HUDEP-2 (cell line): ENCODE measurements around the gene DLX3.

Experiments
- DNase-seq, 76 experiments: peaks; one replicate each; lab custom pipeline; 2025; ENCODE audit not compliant: unreplicated experiment in 76 of 76; lab: John Stamatoyannopoulos, UW

Gene DLX3

DNA sequence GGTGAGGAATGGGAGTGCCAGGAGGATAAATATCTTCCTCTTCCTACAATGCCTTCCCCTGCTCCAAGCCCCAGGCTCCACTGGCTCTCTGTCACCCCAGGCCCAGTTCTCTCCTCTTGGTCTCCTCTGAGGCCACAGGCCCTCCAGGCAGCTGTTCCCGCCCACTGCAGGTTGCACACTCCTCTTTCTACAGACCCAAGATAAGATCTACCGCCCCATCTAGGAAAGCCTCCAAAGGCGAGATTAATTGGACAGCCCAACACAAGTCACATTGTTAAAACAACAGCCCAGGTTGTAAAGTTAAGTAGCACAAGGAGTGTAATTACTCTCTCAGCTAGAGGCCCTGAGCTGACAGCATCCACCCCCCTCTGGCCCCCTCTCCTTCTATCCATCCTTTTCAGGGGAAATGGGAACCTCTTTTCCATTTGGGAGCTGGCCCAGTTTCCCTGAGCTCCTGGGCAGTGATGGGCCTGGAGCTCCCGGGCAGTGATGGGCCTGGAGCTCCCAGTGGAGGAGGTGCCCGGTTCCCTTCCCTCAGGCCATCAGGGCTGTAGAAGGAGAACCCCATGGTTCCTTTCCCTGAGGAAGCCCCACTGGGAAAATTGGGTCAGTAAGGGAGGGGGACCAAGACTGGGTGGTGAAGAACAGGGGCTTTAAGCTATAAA lies 18.7 kb downstream of the DLX3 start:
- no peak for DNase-seq

DNA sequence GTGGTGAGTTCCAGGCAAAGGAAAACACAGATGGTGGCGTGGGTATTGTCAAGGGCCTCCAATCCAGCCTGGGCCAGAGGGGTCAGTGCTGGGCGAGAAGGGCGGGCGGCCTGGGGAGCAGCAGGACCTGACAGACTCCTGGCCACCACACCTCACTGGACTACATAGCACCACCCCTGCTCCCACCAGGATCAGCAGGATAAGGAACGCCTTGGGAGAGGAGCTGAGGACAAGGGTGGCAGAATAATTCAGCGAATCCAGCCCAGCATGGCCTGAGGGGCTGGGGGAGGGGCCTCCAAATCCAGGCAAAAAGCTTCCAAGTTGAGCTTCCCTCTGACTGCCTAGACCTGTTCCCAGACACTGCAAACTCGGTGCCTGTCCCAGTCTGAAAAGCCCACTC lies 19.5 kb downstream of the DLX3 start:
- DNase-seq = no peak

GRCh38 chr17:49973271-49973615 lies 21.8 kb downstream of the DLX3 start:
- DNase-seq = no peak

DNA sequence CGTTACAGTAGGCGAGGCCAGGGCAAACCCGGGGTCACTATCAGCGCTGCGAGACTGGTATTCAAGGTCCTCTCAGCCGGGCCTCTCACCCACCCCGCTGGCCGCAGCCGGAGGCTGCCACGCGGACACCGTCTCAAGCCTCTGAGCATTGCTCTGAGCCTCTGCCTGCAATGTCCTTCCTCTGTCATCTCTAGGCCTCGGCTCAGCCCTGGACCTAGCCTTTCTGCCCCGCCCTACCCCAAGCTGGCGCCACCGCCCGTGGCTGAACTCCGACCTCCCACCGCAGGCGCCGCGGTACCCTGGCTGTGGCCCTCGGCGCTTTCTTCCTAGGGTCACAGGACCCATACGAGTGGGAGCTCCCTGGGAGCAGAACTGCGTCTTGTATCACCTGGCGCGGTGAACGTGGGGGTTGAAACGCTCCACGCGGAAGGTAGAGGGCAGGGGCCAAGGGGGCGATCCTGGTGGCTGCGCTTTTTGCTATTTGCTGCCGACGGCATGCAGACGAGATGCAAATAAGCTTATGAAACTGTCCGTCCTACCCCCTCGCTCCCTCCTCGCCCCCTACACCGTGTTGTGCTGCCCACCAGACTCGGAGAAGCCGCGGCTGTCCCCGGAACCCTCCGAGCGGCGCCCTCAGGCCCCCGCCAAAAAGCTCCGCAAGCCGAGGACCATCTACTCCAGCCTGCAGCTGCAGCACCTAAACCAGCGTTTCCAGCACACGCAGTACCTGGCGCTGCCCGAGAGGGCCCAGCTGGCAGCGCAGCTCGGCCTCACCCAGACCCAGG lies 22.3 kb downstream of the DLX3 start:
- DNase-seq = no peak

- DNase-seq = peak in 3 of 76 experiments; percentile 12 to 43 (median 24)
Observed at GRCh38 chr17:49971848-49972485, 23.1 kb downstream of the DLX3 start.

DNA sequence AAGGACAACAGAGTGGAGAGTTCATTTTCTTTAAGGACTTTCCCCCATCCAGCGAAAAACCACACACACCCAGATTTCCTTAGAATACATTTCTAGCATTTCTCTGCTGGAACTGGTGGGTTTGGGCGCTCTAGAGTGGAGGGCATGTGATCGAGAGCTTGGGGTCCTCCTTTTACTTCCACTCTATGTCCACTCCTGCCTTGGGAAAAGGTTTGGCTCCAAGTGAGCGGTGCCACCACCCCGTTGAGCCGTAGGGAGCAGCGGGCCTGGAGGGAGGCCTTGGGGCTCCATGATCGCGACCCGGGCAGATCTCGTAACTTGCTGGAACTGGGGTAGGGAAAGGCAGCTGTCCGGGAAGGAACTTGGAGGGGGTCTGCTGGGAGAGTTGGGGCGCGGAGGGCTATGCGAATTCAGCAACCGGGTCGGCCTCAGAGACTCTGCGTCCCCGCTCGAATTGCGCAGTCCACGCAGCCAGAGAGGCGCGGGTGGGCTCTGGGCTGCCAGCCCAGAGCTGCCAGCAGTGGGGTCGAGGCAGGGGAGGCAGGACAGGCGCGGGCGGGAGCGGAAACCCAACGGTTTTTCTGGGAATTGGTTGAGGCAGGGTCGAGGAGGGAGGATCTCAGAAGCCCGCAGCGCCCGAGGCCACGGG lies 23.7 kb downstream of the DLX3 start:
- DNase-seq = no peak

- no peak for DNase-seq
Observed at GRCh38 chr17:49970498-49970897, 24.5 kb downstream of the DLX3 start.

GRCh38 chr17:49969795-49970389 lies 25.1 kb downstream of the DLX3 start:
- no peak for DNase-seq

DNA sequence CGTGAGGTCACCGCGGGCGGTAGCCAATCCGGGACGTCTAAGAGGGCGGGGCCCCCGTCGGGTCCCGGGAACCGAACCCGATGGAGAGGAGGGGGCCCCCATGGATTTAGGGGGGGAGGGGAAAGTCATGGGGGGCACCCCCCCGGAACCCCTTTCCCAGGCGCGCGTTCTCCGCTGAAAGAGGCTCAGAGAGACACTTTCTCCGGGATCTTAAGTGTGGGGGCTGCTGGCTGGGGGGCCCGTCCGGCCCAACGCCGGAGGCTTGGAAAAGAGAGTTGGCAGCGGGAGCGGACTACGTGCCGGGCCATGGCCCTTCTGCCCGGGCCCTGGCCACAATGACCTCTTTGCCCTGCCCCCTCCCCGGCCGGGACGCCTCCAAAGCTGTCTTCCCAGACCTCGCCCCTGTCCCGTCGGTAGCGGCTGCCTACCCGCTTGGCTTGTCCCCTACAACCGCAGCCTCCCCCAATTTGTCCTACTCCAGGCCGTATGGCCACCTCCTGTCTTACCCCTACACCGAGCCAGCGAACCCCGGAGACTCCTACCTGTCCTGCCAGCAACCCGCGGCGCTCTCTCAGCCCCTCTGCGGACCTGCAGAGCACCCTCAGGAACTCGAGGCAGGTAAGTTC lies 25.8 kb downstream of the DLX3 start, which contains the start of gene DLX4:
Gene DLX4 (plus strand): TSS at position 57 of the 626 bp plus-strand sequence. CDS start 279 bp downstream, at position 336.
- peak in 16 of 76 experiments; percentile 4 to 48 (median 24) for DNase-seq

GRCh38 chr17:49968405-49969133 lies 26.5 kb downstream of the DLX3 start:
- peak in 23 of 76 experiments; percentile 1 to 52 (median 18) for DNase-seq

DNA sequence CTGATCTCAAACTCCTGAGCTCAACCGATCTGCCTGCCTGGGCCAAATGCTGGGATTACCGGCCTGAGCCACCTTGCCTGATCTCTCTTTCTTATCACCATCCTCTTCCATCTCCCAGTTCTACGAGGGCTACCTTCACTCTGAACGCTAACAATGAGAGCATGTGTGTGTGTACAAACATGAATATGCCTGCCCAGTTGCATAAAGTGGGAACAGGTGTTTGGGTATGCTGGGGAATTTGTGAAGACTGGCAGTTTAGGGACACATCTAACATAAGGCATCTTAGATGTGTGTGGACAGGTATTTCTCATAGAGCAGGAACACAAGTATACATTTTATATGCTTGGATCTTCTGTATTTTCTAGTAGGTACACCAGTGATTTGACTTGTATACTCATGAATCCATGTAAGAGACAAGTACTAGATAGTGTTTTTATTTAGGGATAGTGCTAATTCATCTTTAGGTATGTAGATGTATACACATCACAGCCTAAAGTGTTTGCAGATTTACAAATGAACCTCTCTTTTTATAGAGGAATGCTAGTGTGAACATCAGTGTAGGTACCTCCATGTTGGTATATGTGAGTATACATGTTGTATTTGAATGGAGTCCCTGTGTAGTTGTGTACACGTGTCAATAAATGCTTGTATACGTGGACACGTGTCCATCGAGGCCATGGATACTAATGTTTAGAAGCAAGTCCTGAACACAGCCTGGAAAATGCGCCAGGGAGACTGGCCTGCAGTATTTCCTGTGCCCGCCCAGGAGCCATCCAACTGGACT lies 27.2 kb downstream of the DLX3 start:
- DNase-seq = no peak

DNA sequence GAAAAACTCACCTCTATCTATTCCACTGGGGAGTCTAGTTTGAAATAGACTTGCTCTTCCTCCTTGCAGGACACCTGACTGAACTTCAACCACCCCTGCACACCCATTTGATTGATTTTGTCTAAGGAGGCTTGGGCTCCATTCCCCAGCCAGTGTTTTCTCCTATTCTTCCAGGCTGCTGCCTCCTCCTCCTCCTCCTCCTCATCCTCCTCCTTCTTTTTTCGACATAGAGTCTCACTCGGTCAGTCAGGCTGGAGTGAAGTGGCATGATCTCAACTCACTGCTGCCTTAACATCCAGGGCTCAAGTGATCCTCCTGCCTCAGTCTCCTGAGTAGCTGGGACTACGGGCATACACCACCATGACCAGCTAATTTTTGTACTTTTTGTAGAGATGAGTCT lies 27.8 kb downstream of the DLX3 start:
- DNase-seq = no peak

- no peak for DNase-seq
Observed at GRCh38 chr17:49966767-49967166, 28.3 kb downstream of the DLX3 start.

DNA sequence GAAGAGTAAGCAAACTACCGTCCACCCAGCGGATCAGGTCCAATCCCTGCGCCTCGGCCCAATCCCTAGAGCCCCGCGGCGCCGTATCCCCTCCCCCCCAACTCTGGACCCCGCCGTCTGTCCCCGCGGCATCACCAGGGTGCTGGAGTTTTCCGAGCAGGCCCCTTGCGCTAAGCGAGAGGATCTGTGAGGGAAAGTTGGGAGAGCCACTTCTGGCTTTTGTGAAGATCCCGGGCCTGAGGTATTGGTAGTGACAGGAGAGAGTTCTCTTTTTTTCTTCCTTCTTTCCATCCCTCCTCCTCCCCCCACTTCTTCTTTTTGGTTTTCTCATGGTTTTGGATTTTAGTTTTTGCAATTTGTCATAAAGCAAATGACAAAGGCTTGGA lies 29.5 kb downstream of the DLX3 start:
- no peak for DNase-seq

DNA sequence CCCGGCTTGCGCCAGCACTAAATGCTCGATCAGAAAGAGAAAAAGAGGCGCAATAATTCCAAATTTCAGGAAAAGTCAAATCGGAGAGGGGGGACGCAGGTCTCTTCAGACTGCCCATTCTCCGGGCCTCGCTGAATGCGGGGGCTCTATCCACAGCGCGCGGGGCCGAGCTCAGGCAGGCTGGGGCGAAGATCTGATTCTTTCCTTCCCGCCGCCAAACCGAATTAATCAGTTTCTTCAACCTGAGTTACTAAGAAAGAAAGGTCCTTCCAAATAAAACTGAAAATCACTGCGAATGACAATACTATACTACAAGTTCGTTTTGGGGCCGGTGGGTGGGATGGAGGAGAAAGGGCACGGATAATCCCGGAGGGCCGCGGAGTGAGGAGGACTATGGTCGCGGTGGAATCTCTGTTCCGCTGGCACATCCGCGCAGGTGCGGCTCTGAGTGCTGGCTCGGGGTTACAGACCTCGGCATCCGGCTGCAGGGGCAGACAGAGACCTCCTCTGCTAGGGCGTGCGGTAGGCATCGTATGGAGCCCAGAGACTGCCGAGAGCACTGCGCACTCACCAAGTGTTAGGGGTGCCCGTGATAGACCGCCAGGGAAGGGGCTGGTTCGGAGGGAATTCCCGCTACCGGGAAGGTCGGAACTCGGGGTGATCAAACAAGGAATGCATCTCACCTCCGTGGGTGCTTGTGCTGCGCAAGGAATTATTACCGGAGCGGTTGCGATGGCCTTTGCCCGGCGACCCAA lies 30.1 kb downstream of the DLX3 start:
- no peak for DNase-seq

GRCh38 chr17:49964303-49964768 lies 30.7 kb downstream of the DLX3 start:
- DNase-seq = no peak

GRCh38 chr17:49963626-49964302 lies 31.3 kb downstream of the DLX3 start:
- DNase-seq = no peak

GRCh38 chr17:49963309-49963625 lies 31.8 kb downstream of the DLX3 start:
- DNase-seq = no peak
